Measurements from ENCODE around the gene UTP20. TPM values are rescaled to one million over a fixed set of nuclear protein-coding genes. Genes with fewer than 3 reads are reported as not detected.

Gene UTP20
- total and polyA plus RNA-seq, 2 of the 4 experiments (the other 2 are of a cell fraction): 6.8 to 22.0 TPM

DNA sequence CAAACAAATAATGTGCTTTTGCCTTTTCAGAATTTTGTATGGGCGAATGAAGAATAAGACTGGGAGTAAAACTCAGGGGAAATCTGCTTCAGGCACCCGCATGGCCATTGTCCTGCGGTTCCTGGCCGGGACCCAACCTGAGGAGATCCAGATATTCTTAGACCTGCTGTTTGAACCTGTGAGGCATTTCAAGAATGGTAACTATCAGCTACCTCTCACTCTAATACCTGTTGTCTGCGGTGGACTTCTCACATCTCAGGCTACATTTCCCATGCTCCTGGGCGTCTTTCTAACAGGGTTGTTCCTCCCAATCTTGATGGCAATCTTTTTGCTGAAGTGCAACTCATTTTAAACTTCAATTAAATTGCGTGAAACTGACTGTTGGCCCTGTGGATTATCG is 47.1 kb downstream of the UTP20 start:
- H3K79me1 ChIP-seq (ENCODE audit: low read depth in 1 of 2, low read length in 2 of 2): no peaks in the 10 kb centered on the region
- no peak overlapping the region for H3K18ac ChIP-seq (ENCODE audit: low read depth, low read length)
- no peak overlapping the region for H3K14ac ChIP-seq (replicated peaks; ENCODE audit: low read depth, low read length)
- no peak overlapping the region for H2BK20ac ChIP-seq (ENCODE audit: low read depth, low read length)
- H4K20me1 ChIP-seq (ENCODE audit: insufficient read depth, low read length): no peaks in the 10 kb centered on the region
- BruUV-seq (replicated peaks): no TSS peak
- peaks cover 15% of the 10 kb centered on the region for H3K36me3 ChIP-seq (ENCODE audit: control insufficient read depth, insufficient read depth, low read length)
- in situ Hi-C loops (cut with MboI; ENCODE audit: low sequenced_read_pairs): no loop called here
- H4K5ac ChIP-seq (ENCODE audit: low read depth, low read length): no peak overlapping the region
- H2BK5ac ChIP-seq (ENCODE audit: low read depth, low read length, poor library complexity, severe bottlenecking): no peak overlapping the region
- no peak overlapping the region for H4K91ac ChIP-seq (ENCODE audit: insufficient read depth, low read depth, low read length)
- ATAC-seq (ENCODE audit: low read depth): no peak
- H3K4ac ChIP-seq (ENCODE audit: low read depth, low read length): no peak overlapping the region
- intact Hi-C loops (cut with micrococcal nuclease): loop anchor here (10.0 kb wide), 1 partner anchor 502 kb away; no protein-coding TSS in a partner anchor
- no peak overlapping the region for H3K4me2 ChIP-seq (ENCODE audit: low read depth, low read length)
- DNase-seq: no peak
- dilution Hi-C loops (cut with HindIII; ENCODE audit: low sequenced_read_pairs, unreplicated experiment): no loop called here
- H3K4me1 ChIP-seq (ENCODE audit: control insufficient read depth, insufficient read depth, low read length): no peaks in the 10 kb centered on the region
- no peaks in the 10 kb centered on the region for H3K9me1 ChIP-seq (ENCODE audit: insufficient read depth, low read length)
- H3K9ac ChIP-seq (ENCODE audit: low read depth, low read length): no peak overlapping the region
- no peak overlapping the region for H3K23ac ChIP-seq (ENCODE audit: low read depth, low read length)
- H2AK5ac ChIP-seq (ENCODE audit: low read depth, low read length): no peak overlapping the region
- WGBS, 2 experiments (ENCODE audit: extremely low coverage in 2 of 2, insufficient read length in 1 of 2): 100% methylated on average over 1 of the region's 8 CpGs; no CpG with 5 or more reads in 1 of the 2 experiments
- ChIA-PET POLR2A (ENCODE audit: unreplicated experiment) (no interaction called here), CTCF (no interaction called here)
- H2AK9ac ChIP-seq (replicated peaks; ENCODE audit: low read depth, low read length, poor library complexity): no peak overlapping the region
- TF ChIP-seq MAFK (IDR thresholded peaks at IDR 0.05; ENCODE audit: low read depth, low read length) (no peak), FOS (IDR thresholded peaks at IDR 0.05; ENCODE audit: low read depth, low read length) (no peak), POLR2A (IDR thresholded peaks at IDR 0.05; ENCODE audit: low read depth, low read length) (no peak), NFE2L2 (IDR thresholded peaks at IDR 0.05; ENCODE audit: low read depth, low read length) (no peak), MXI1 (IDR thresholded peaks at IDR 0.05; ENCODE audit: borderline replicate concordance, low read depth, low read length) (no peak), RAD21 (IDR thresholded peaks at IDR 0.05; ENCODE audit: low read length) (no peak), SMC3 (IDR thresholded peaks at IDR 0.05; ENCODE audit: low read depth, low read length) (no peak), MAZ (IDR thresholded peaks at IDR 0.05; ENCODE audit: borderline replicate concordance, low read depth, low read length) (no peak), RFX5 (IDR thresholded peaks at IDR 0.05; ENCODE audit: low read depth, low read length) (no peak), CHD1 (IDR thresholded peaks at IDR 0.05; ENCODE audit: low read depth, low read length) (no peak), CEBPB (IDR thresholded peaks at IDR 0.05; ENCODE audit: low read depth, low read length) (no peak), RCOR1 (IDR thresholded peaks at IDR 0.05; ENCODE audit: insufficient replicate concordance, low read length) (no peak), BHLHE40 (IDR thresholded peaks at IDR 0.05; ENCODE audit: low read depth, low read length) (no peak)
- TF ChIP-seq, protein P1, sequence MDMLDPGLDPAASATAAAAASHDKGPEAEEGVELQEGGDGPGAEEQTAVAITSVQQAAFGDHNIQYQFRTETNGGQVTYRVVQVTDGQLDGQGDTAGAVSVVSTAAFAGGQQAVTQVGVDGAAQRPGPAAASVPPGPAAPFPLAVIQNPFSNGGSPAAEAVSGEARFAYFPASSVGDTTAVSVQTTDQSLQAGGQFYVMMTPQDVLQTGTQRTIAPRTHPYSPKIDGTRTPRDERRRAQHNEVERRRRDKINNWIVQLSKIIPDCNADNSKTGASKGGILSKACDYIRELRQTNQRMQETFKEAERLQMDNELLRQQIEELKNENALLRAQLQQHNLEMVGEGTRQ (IDR thresholded peaks at IDR 0.05; ENCODE audit: low read depth, low read length): no peak
- TF ChIP-seq, protein P2, sequence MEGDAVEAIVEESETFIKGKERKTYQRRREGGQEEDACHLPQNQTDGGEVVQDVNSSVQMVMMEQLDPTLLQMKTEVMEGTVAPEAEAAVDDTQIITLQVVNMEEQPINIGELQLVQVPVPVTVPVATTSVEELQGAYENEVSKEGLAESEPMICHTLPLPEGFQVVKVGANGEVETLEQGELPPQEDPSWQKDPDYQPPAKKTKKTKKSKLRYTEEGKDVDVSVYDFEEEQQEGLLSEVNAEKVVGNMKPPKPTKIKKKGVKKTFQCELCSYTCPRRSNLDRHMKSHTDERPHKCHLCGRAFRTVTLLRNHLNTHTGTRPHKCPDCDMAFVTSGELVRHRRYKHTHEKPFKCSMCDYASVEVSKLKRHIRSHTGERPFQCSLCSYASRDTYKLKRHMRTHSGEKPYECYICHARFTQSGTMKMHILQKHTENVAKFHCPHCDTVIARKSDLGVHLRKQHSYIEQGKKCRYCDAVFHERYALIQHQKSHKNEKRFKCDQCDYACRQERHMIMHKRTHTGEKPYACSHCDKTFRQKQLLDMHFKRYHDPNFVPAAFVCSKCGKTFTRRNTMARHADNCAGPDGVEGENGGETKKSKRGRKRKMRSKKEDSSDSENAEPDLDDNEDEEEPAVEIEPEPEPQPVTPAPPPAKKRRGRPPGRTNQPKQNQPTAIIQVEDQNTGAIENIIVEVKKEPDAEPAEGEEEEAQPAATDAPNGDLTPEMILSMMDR (conservative IDR thresholded peaks at IDR 0.05; ENCODE audit: low read depth, low read length): no peak
- TF ChIP-seq, protein P3, sequence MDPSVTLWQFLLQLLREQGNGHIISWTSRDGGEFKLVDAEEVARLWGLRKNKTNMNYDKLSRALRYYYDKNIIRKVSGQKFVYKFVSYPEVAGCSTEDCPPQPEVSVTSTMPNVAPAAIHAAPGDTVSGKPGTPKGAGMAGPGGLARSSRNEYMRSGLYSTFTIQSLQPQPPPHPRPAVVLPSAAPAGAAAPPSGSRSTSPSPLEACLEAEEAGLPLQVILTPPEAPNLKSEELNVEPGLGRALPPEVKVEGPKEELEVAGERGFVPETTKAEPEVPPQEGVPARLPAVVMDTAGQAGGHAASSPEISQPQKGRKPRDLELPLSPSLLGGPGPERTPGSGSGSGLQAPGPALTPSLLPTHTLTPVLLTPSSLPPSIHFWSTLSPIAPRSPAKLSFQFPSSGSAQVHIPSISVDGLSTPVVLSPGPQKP (IDR thresholded peaks at IDR 0.05; ENCODE audit: borderline replicate concordance, low read depth, low read length): no peak
- H2BK15ac ChIP-seq (ENCODE audit: low read depth, low read length): no peak overlapping the region
- H3K27me3 ChIP-seq (ENCODE audit: control insufficient read depth, insufficient read depth, low read length): no peaks in the 10 kb centered on the region
- H3K9me3 ChIP-seq (ENCODE audit: control insufficient read depth, insufficient read depth, low read length): no peaks in the 10 kb centered on the region
- no peak overlapping the region for H3K56ac ChIP-seq (ENCODE audit: extremely low read depth, insufficient read depth, low read length)
- H3K4me3 ChIP-seq (ENCODE audit: insufficient read depth, low read depth, low read length): no peak overlapping the region
- H2AFZ ChIP-seq (replicated peaks; ENCODE audit: low read length, poor library complexity): no peak overlapping the region
- H2BK120ac ChIP-seq (ENCODE audit: low read depth, low read length): no peak overlapping the region
- no peak overlapping the region for H4K8ac ChIP-seq (ENCODE audit: low read depth in 2 of 2, low read length in 2 of 2)
- H3K27ac ChIP-seq (ENCODE audit: insufficient read depth, low read length): no peak overlapping the region

Measured in IMR-90 (cell line).